ENCODE data around the gene AMDHD2.

- TF ChIP-seq CTCF (IDR thresholded peaks at IDR 0.05) = no peak
- no peak for TF ChIP-seq POLR2A (IDR thresholded peaks at IDR 0.05)
These were observed 45.2 kb upstream of the AMDHD2 start, which contains the start of gene TBC1D24 for GRCh38 chr16:2474877-2475412.

Measured in ovary (tissue), 3 donors.